Endothelial cell of umbilical vein (primary cell): ENCODE results near the gene SLC49A3. TPM values are rescaled to one million over a fixed set of nuclear protein-coding genes. Genes with fewer than 3 reads are reported as not detected.
"Not testable (repeated sequence)": the region's sequence is repeated elsewhere in the genome, so short reads cannot be mapped to it uniquely, and the experiment has no call there.

Experiments used
- BruUV-seq: library from RNA; stranded (reverse); fragments of 400-500 nt; replicated peaks from 2 replicates; lab custom pipeline; 2021; lab: Mats Ljungman, UMichigan
- CTCF ChIA-PET: fragments of 300-600, 350-600 bp; sonication (Branson Sonifier 250); formaldehyde crosslinking; loops from one replicate; lab custom pipeline; 2021; ENCODE audit warnings: antibody characterized with exemption, inconsistent platforms; lab: Charles Lee
- POLR2A ChIA-PET: fragments of 300-600, 350-600 bp; sonication (Branson Sonifier 250); formaldehyde crosslinking; loops from one replicate; lab custom pipeline; 2021; ENCODE audit warnings: antibody characterized with exemption, inconsistent platforms; lab: Charles Lee
- DNase-seq: peaks from one replicate; pipeline ENCODE4 v3.0.0-alpha.2; 2011; ENCODE audit warnings: low read depth, low spot score
- FAIRE-seq: peaks from 2 replicates; lab custom pipeline; 2011; peaks lifted over from hg19 to GRCh38; lab: Jason Lieb, UNC
- H2AFZ ChIP-seq: 2 replicates; pipeline ENCODE4 v1.6.0; 2012; ENCODE audit warnings: low read depth, low read length, control low read depth, inconsistent platforms
- H3K27ac ChIP-seq: 2 replicates; pipeline ENCODE4 v1.5.1; 2011; ENCODE audit warnings: low read depth, mild to moderate bottlenecking, control low read depth, low read length, moderate library complexity; ENCODE audit not compliant: insufficient read depth
- H3K27me3 ChIP-seq, 2 experiments: 2 replicates each; pipeline versions ENCODE4 v1.6.0 to v1.6.1; 2011; ENCODE audit warnings: low read length in 2 of 2, mixed read lengths in 1 of 2; ENCODE audit not compliant: control insufficient read depth in 2 of 2, insufficient read depth in 2 of 2
- H3K36me3 ChIP-seq, 2 experiments: 2 replicates in 1 of 2; 3 replicates in 1 of 2; pipeline ENCODE4 v1.5.1; 2011; ENCODE audit warnings: low read length in 2 of 2, mild to moderate bottlenecking in 1 of 2, moderate library complexity in 1 of 2; ENCODE audit not compliant: control insufficient read depth in 2 of 2, insufficient read depth in 2 of 2; ENCODE audit errors: extremely low read depth in 1 of 2
- H3K4me1 ChIP-seq: 3 replicates; pipeline ENCODE4 v1.5.1; 2011; ENCODE audit warnings: mild to moderate bottlenecking, low read length; ENCODE audit not compliant: control insufficient read depth, insufficient read depth; ENCODE audit errors: extremely low read depth
- H3K4me2 ChIP-seq: 2 replicates; pipeline ENCODE4 v1.6.1; 2011; ENCODE audit warnings: low read length, control low read depth, mixed read lengths; ENCODE audit not compliant: insufficient read depth
- H3K4me3 ChIP-seq, 3 experiments: fragments of 200-600 bp in 1 of 3; sonication (generic), shearing (Covaris generic) in 1 of 3; replicated peaks in 1 of 3; 2 replicates each; pipeline ENCODE4 v1.5.1; 2011 to 2016; ENCODE audit warnings: control low read depth in 3 of 3, low read length in 3 of 3, mild to moderate bottlenecking in 2 of 3, inconsistent platforms in 1 of 3, low read depth in 1 of 3, moderate library complexity in 1 of 3; ENCODE audit not compliant: insufficient read depth in 1 of 3
- H3K79me2 ChIP-seq: 2 replicates; pipeline ENCODE4 v1.6.0; 2012; ENCODE audit warnings: low read length, inconsistent platforms; ENCODE audit not compliant: control insufficient read depth, insufficient read depth
- H3K9ac ChIP-seq: replicated peaks from 2 replicates; pipeline ENCODE3; 2011; ENCODE audit warnings: low read length, control low read depth; ENCODE audit not compliant: insufficient read depth; ENCODE audit errors: extremely low read depth
- H3K9me1 ChIP-seq: replicated peaks from 3 replicates; pipeline ENCODE4 v1.6.0; 2011; ENCODE audit warnings: mild to moderate bottlenecking, low read length; ENCODE audit not compliant: control insufficient read depth, insufficient read depth; ENCODE audit errors: extremely low read depth
- H3K9me3 ChIP-seq: replicated peaks from 2 replicates; pipeline ENCODE4 v1.5.1; 2012; ENCODE audit warnings: low read length, inconsistent platforms; ENCODE audit not compliant: control insufficient read depth, insufficient read depth
- H4K20me1 ChIP-seq: replicated peaks from 2 replicates; pipeline ENCODE3; 2011; ENCODE audit warnings: mild to moderate bottlenecking, low read length; ENCODE audit not compliant: control insufficient read depth, insufficient read depth; ENCODE audit errors: extremely low read depth
- EZH2 ChIP-seq: IDR thresholded peaks from 2 replicates; pipeline ENCODE4 v1.6.1; 2012; ENCODE audit warnings: borderline replicate concordance, low read depth, mild to moderate bottlenecking, moderate library complexity, low read length, inconsistent platforms; ENCODE audit not compliant: severe bottlenecking
- FOS ChIP-seq: IDR thresholded peaks from 2 replicates; pipeline ENCODE4 v1.6.1; 2011; ENCODE audit warnings: mild to moderate bottlenecking, low read length, moderate library complexity, borderline replicate concordance; ENCODE audit not compliant: insufficient read depth
- JUN ChIP-seq: IDR thresholded peaks from 2 replicates; pipeline ENCODE4 v1.6.1; 2011; ENCODE audit warnings: borderline replicate concordance, low read depth; ENCODE audit not compliant: insufficient read length, insufficient read depth
- MAX ChIP-seq: IDR thresholded peaks from 2 replicates; pipeline ENCODE4 v1.6.1; 2011; ENCODE audit not compliant: insufficient read depth, insufficient read length
- MYC ChIP-seq: IDR thresholded peaks from one replicate; pipeline ENCODE4 v1.6.1; 2011; ENCODE audit warnings: mild to moderate bottlenecking, low read depth, low read length
- POLR2A ChIP-seq: IDR thresholded peaks from 2 replicates; pipeline ENCODE4 v1.6.1; 2012; ENCODE audit warnings: low read depth, mild to moderate bottlenecking, control low read depth, low read length
- POLR2AphosphoS5 ChIP-seq: IDR thresholded peaks from 2 replicates; pipeline ENCODE4 v1.6.1; 2012; ENCODE audit warnings: low read depth, mild to moderate bottlenecking, control low read depth, low read length, moderate library complexity; ENCODE audit not compliant: insufficient read depth
- dilution Hi-C: fragments of 300-500 bp; cut with MboI; formaldehyde crosslinking; loops from one replicate; pipeline ENCODE4 v1.15.0; 2019; ENCODE audit warnings: low sequenced_read_pairs; ENCODE audit not compliant: extremely low pct_ligation_motif_present
- intact Hi-C: fragments of 100-400 bp; cut with micrococcal nuclease; formaldehyde crosslinking; loops from one replicate; pipeline ENCODE4 v1.10.0; 2022
- polyA plus RNA-seq, 4 experiments: library from polyadenylated mRNA; depleted of rRNA in 3 of 4; stranded (reverse) in 3 of 4; unstranded in 1 of 4; fragments of >200 nt; gene quantifications; 2 replicates each; pipeline versions ENCODE4 v1.2.1 to v1.2.3, GENCODE V29; 2011 to 2012; ENCODE audit warnings: missing spikeins in 1 of 4
- total RNA-seq: library from RNA; stranded (reverse); gene quantifications from 2 replicates; pipeline ENCODE4 v1.2.3, GENCODE V29; 2021

Gene SLC49A3
- total and polyA plus RNA-seq, 2 donors (not counting 3 experiments of a cell fraction or from before 2014, with no cell fraction given) = 4.2 to 11.5 TPM

- TF ChIP-seq EZH2 (no peak), FOS (no peak), MAX (no peak), JUN (no peak), POLR2A (no peak), POLR2AphosphoS5 (no peak), MYC (no peak)
- H3K27ac ChIP-seq = no peak overlapping the region
- POLR2A ChIA-PET = no interaction called here
- H3K9ac ChIP-seq = no peak overlapping the region
- no peaks in the 10 kb centered on the region for H3K36me3 ChIP-seq
- H3K4me1 ChIP-seq = no peaks in the 10 kb centered on the region
- H3K79me2 ChIP-seq = no peaks in the 10 kb centered on the region
- no peak for DNase-seq
- H2AFZ ChIP-seq = no peak overlapping the region
- no peak overlapping the region for H3K4me3 ChIP-seq
- H3K9me1 ChIP-seq = no peaks in the 10 kb centered on the region
- no peak for FAIRE-seq
- H3K4me2 ChIP-seq = no peak overlapping the region
- no peaks in the 10 kb centered on the region for H3K27me3 ChIP-seq
- no peaks in the 10 kb centered on the region for H4K20me1 ChIP-seq
- no peaks in the 10 kb centered on the region for H3K9me3 ChIP-seq
- dilution Hi-C loops = no loop called here
- no TSS peak for BruUV-seq
- CTCF ChIA-PET = no interaction called here
- intact Hi-C loops = no loop called here
Observed at GRCh38 chr4:646460-646859, 42.5 kb downstream of the SLC49A3 start.

GRCh38 chr4:642366-642765, 46.6 kb downstream of the SLC49A3 start:
- DNase-seq, H3K4me3 ChIP-seq, H2AFZ ChIP-seq, CTCF ChIA-PET, H3K4me2 ChIP-seq, POLR2A ChIA-PET, H4K20me1 ChIP-seq, BruUV-seq, H3K9me3 ChIP-seq, dilution Hi-C loops, H3K27ac ChIP-seq, H3K27me3 ChIP-seq, H3K9ac ChIP-seq, H3K36me3 ChIP-seq, FAIRE-seq, H3K79me2 ChIP-seq, H3K4me1 ChIP-seq, intact Hi-C loops, H3K9me1 ChIP-seq: not testable (repeated sequence)
